ENCODE data around the gene HYAL2. TPM values are rescaled to one million over a fixed set of nuclear protein-coding genes. Genes with fewer than 3 reads are reported as not detected.

HYAL2 gene
- polyA plus RNA-seq, 1 experiment: 46.6 TPM

- Histone ChIP-seq H3K27me3 (ENCODE audit: control insufficient read depth, insufficient read depth, low read length) (no peaks in the 10 kb centered on the region), H3K4me3 (ENCODE audit: low read depth, low read length) (no peak overlapping the region), H3K27ac (ENCODE audit: low read depth, low read length) (no peak overlapping the region), H3K9me3 (ENCODE audit: control insufficient read depth, insufficient read depth, low read length) (no peaks in the 10 kb centered on the region; the same call in 1 of the 2 replicates)
- ChIA-PET POLR2A (no interaction called here), CTCF (interaction anchor here (0.6 to 1.9 kb wide), 11 partner anchors 9 to 625 kb away, joined by 3 to 15 read pairs (median 8); partner anchors contain the start of genes HYAL3 and NAA80)
- DNase-seq (ENCODE audit: low read depth, low spot score): no peak
- TF ChIP-seq CTCF (IDR thresholded peaks at IDR 0.05; ENCODE audit: low read depth, low read length): no peak
Measured at GRCh38 chr3:50325113-50325480, 2.6 kb upstream of the HYAL2 start.

- ChIA-PET POLR2A (interaction anchor here (0.6 to 1.0 kb wide), 4 partner anchors 9 to 89 kb away, joined by 3 to 4 read pairs (median 3); no protein-coding TSS in a partner anchor), CTCF (interaction anchor here (0.6 to 1.9 kb wide), 14 partner anchors 9 to 625 kb away, joined by 3 to 15 read pairs (median 8); partner anchors contain the start of genes HYAL3, NAA80 and RASSF1)
- TF ChIP-seq CTCF (IDR thresholded peaks at IDR 0.05; ENCODE audit: low read depth, low read length): peak; percentile 83
- DNase-seq (ENCODE audit: low read depth, low spot score): peak; percentile 42
- no peak overlapping the region for H3K27ac ChIP-seq (ENCODE audit: low read depth, low read length)
- no peaks in the 10 kb centered on the region for H3K27me3 ChIP-seq (ENCODE audit: control insufficient read depth, insufficient read depth, low read length)
- H3K4me3 ChIP-seq (ENCODE audit: low read depth, low read length): no peak overlapping the region
- no peaks in the 10 kb centered on the region; the same call in 1 of the 2 replicates for H3K9me3 ChIP-seq (ENCODE audit: control insufficient read depth, insufficient read depth, low read length)
Measured at GRCh38 chr3:50324351-50325112, 2.0 kb upstream of the HYAL2 start.

GRCh38 chr3:50323614-50324199 is 1.2 kb upstream of the HYAL2 start:
- Histone ChIP-seq H3K27me3 (ENCODE audit: control insufficient read depth, insufficient read depth, low read length) (no peaks in the 10 kb centered on the region), H3K4me3 (ENCODE audit: low read depth, low read length) (no peak overlapping the region), H3K27ac (ENCODE audit: low read depth, low read length) (no peak overlapping the region), H3K9me3 (ENCODE audit: control insufficient read depth, insufficient read depth, low read length) (no peaks in the 10 kb centered on the region; the same call in 1 of the 2 replicates)
- no peak for TF ChIP-seq CTCF (IDR thresholded peaks at IDR 0.05; ENCODE audit: low read depth, low read length)
- ChIA-PET POLR2A (interaction anchor here (0.6 to 1.0 kb wide), 3 partner anchors 10 to 88 kb away, joined by 3 to 4 read pairs (median 3); no protein-coding TSS in a partner anchor), CTCF (interaction anchor here (0.6 to 1.9 kb wide), 10 partner anchors 13 to 130 kb away, joined by 3 to 15 read pairs (median 8); partner anchors contain the start of genes HYAL3, NAA80 and RASSF1)
- DNase-seq (ENCODE audit: low read depth, low spot score): no peak

- no peaks in the 10 kb centered on the region; the same call in 1 of the 2 replicates for H3K9me3 ChIP-seq (ENCODE audit: control insufficient read depth, insufficient read depth, low read length)
- no peak overlapping the region for H3K4me3 ChIP-seq (ENCODE audit: low read depth, low read length)
- no peak for TF ChIP-seq CTCF (IDR thresholded peaks at IDR 0.05; ENCODE audit: low read depth, low read length)
- CTCF ChIA-PET: interaction anchor here (0.7 to 1.4 kb wide), 3 partner anchors 13 to 90 kb away, joined by 3 read pairs; no protein-coding TSS in a partner anchor
- POLR2A ChIA-PET: no interaction called here
- no peak overlapping the region for H3K27ac ChIP-seq (ENCODE audit: low read depth, low read length)
- H3K27me3 ChIP-seq (ENCODE audit: control insufficient read depth, insufficient read depth, low read length): no peaks in the 10 kb centered on the region
- no peak for DNase-seq (ENCODE audit: low read depth, low spot score)
Measured at GRCh38 chr3:50323092-50323600, 601 bp upstream of the HYAL2 start.
